ENCODE data around the gene EGFR.

The EGFR gene

DNA sequence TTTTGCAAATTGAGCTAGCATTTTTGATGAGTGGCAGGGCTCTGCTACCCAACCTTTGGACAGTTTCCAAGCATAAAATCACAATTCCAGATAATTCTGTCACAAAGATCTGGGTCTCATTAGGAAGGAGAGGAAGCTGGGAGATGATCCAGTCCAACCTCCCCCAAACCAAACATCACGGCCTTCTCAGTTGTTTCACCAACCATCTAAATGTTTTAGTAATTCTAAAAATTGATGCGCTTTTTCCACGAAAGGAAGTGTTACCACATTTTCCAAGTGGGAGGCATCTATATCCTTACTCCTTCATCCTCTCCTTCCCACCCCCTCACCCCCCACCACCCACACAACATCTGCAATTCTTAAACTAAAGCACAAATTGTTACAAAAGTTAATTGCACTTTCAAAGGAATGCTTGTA lies 108.3 kb downstream of the EGFR start:
- TF ChIP-seq, protein P1, sequence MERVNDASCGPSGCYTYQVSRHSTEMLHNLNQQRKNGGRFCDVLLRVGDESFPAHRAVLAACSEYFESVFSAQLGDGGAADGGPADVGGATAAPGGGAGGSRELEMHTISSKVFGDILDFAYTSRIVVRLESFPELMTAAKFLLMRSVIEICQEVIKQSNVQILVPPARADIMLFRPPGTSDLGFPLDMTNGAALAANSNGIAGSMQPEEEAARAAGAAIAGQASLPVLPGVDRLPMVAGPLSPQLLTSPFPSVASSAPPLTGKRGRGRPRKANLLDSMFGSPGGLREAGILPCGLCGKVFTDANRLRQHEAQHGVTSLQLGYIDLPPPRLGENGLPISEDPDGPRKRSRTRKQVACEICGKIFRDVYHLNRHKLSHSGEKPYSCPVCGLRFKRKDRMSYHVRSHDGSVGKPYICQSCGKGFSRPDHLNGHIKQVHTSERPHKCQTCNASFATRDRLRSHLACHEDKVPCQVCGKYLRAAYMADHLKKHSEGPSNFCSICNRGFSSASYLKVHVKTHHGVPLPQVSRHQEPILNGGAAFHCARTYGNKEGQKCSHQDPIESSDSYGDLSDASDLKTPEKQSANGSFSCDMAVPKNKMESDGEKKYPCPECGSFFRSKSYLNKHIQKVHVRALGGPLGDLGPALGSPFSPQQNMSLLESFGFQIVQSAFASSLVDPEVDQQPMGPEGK (CRISPR knock-in tag; IDR thresholded peaks at IDR 0.05; ENCODE audit: borderline replicate concordance) = no peak
- TF ChIP-seq PPARA (CRISPR knock-in tag; IDR thresholded peaks at IDR 0.05; ENCODE audit: borderline replicate concordance) (no peak), ZFP3 (CRISPR knock-in tag; IDR thresholded peaks at IDR 0.05) (no peak), TOX (CRISPR knock-in tag; IDR thresholded peaks at IDR 0.05; ENCODE audit: borderline replicate concordance) (no peak), ISL1 (CRISPR knock-in tag; IDR thresholded peaks at IDR 0.05) (no peak)
- TF ChIP-seq, protein P2, sequence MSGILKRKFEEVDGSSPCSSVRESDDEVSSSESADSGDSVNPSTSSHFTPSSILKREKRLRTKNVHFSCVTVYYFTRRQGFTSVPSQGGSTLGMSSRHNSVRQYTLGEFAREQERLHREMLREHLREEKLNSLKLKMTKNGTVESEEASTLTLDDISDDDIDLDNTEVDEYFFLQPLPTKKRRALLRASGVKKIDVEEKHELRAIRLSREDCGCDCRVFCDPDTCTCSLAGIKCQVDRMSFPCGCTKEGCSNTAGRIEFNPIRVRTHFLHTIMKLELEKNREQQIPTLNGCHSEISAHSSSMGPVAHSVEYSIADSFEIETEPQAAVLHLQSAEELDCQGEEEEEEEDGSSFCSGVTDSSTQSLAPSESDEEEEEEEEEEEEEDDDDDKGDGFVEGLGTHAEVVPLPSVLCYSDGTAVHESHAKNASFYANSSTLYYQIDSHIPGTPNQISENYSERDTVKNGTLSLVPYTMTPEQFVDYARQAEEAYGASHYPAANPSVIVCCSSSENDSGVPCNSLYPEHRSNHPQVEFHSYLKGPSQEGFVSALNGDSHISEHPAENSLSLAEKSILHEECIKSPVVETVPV (CRISPR knock-in tag; IDR thresholded peaks at IDR 0.05) = no peak
- TF ChIP-seq, protein P3, sequence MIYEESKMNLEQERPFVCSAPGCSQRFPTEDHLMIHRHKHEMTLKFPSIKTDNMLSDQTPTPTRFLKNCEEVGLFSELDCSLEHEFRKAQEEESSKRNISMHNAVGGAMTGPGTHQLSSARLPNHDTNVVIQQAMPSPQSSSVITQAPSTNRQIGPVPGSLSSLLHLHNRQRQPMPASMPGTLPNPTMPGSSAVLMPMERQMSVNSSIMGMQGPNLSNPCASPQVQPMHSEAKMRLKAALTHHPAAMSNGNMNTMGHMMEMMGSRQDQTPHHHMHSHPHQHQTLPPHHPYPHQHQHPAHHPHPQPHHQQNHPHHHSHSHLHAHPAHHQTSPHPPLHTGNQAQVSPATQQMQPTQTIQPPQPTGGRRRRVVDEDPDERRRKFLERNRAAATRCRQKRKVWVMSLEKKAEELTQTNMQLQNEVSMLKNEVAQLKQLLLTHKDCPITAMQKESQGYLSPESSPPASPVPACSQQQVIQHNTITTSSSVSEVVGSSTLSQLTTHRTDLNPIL (CRISPR knock-in tag; IDR thresholded peaks at IDR 0.05; ENCODE audit: low read depth) = no peak
- TF ChIP-seq, protein P4, sequence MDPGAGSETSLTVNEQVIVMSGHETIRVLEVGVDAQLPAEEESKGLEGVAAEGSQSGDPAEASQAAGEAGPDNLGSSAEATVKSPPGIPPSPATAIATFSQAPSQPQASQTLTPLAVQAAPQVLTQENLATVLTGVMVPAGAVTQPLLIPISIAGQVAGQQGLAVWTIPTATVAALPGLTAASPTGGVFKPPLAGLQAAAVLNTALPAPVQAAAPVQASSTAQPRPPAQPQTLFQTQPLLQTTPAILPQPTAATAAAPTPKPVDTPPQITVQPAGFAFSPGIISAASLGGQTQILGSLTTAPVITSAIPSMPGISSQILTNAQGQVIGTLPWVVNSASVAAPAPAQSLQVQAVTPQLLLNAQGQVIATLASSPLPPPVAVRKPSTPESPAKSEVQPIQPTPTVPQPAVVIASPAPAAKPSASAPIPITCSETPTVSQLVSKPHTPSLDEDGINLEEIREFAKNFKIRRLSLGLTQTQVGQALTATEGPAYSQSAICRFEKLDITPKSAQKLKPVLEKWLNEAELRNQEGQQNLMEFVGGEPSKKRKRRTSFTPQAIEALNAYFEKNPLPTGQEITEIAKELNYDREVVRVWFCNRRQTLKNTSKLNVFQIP (CRISPR knock-in tag; IDR thresholded peaks at IDR 0.05; ENCODE audit: borderline replicate concordance, low read depth) = no peak
- ATAC-seq = peak; percentile 4

DNA sequence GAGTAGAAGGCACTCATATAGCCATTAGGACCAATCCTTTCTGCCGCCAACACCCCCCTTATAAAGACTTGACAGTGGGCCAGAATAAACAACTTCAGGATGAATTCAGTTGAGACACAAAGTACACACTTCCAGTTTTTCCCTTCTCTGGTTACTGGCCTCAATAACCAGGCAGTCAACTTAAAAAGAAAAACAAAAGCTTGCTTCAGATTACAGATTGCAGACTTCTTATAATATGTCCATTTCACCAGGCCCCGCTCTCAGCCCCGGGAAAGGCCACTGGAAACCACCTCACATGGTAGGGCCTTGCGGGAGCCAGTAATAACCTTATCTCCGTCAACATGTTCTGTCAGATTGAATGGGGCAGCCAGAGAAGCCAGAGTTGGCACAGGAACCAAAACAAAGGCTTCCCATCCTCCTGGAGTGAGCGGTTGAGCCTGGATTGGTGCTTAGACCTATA lies 108.8 kb downstream of the EGFR start:
- peak; percentile 40 for ATAC-seq
- TF ChIP-seq ZNF70 (CRISPR knock-in tag; IDR thresholded peaks at IDR 0.05) (peak; percentile 84), ISL1 (CRISPR knock-in tag; IDR thresholded peaks at IDR 0.05) (peak; percentile 6; the same call in 1 of the 2 replicates)
- TF ChIP-seq, protein P2 (CRISPR knock-in tag; IDR thresholded peaks at IDR 0.05) = no peak

DNA sequence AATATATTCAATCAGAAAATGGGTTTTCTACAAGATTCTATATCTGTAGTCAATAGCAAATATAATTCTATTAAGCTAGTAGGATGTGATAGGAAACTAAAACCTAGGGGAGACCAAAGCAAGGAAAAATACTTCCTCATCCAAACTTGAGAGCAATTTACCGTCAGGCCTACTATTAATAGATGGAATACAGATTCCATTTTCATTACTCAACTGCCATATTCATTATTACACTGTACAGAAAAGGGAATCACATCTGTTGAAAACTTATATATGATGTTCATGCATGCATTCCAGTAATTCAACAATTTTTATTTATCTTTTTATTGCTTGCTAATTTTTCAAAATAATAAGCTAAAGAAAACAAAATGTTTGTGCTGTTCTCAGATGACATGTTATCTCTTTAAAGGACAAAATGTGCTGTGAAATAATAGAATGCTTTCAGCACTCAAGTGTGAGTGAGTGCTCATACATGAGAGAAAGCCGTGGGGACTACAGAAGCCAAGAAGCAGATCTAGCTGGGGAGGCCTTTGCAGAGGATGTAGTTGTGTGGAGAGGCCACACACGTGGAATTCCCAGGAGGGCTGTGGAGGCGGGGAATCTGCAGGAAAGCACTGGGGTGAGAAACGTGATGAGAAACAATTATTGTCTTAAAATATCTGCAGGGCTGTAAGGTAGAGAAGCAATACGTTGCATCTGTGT lies 110.0 kb downstream of the EGFR start:
- 0 out of 3 replicates have a peak, but pooled peaks have one; percentile 1 for ATAC-seq
- no peak for TF ChIP-seq OSR1 (CRISPR knock-in tag; IDR thresholded peaks at IDR 0.05)
- TF ChIP-seq ISL1 (CRISPR knock-in tag; IDR thresholded peaks at IDR 0.05) = peak; percentile 69

DNA sequence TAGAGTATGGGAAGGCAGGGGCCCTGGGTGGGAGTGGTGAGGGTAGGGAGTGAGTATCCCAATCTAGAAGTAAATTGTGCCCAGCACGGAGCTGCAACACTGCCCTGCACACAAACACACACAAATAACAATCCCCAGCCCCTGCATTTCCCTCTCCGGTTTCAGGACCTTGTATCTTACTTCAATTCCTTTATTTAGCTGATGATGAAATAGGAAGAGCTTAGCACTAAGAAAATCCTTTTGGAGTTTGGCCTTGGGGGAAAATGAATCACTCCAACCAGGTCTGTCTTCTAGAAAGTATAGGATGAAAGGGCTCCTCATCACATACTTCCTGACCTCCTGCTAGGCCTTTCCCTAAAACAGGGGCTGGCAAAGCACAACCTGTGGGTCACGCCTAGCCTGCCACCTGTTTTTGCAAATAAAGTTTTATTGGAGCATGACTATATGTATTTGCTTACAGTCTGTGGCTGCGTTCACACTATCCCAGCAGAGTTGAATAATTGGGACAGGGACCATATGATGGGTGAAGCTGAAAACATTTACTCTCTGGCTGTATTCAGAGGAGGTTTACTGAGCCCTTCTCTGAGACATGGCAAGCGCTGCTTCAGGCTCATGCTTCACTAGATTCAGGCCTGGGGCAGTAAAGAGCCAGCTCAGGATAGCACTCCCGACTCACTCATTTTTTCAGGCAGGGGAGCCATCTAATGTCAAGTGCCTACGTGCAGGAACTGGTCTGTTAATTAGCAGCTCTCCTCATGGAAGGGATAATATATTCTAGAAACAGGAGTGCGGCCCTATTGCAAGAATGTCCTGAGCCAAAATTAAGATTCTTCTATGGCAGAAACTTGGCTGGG lies 111.0 kb downstream of the EGFR start:
- TF ChIP-seq, protein P3 (CRISPR knock-in tag; IDR thresholded peaks at IDR 0.05; ENCODE audit: low read depth) = no peak
- TF ChIP-seq, protein P4 (CRISPR knock-in tag; IDR thresholded peaks at IDR 0.05; ENCODE audit: borderline replicate concordance, low read depth) = 0 out of 2 replicates have a peak, but pooled peaks have one; percentile 10
- ATAC-seq = peak; percentile 7

Measured in SK-N-SH treated with all-trans-retinoic acid at 6 μM for 48 hours (cell line).